ENCODE results near the gene REPIN1. TPM values are rescaled to one million over a fixed set of nuclear protein-coding genes. Genes with fewer than 3 reads are reported as not detected.
"Not testable (repeated sequence)": the region's sequence is repeated elsewhere in the genome, so short reads cannot be mapped to it uniquely, and the experiment has no call there.

The REPIN1 gene
- total RNA-seq, 2 experiments from 2014 or later = 54.7 to 55.1 TPM

GRCh38 chr7:150382123-150382843 is 13.7 kb downstream of the REPIN1 start:
- no peak overlapping the region for H3K27ac Mint-ChIP-seq
- no peak for DNase-seq
- H3K9me3 Mint-ChIP-seq = no peaks in the 10 kb centered on the region
- no peak overlapping the region for H3K4me3 Mint-ChIP-seq
- H3K36me3 Mint-ChIP-seq = no peaks in the 10 kb centered on the region
- peaks cover 24% of the 10 kb centered on the region for H3K4me1 Mint-ChIP-seq
- no peaks in the 10 kb centered on the region for H3K27me3 Mint-ChIP-seq

GRCh38 chr7:150382844-150383225 is 14.2 kb downstream of the REPIN1 start:
- Mint-ChIP-seq H3K9me3 (no peaks in the 10 kb centered on the region), H3K27me3 (no peaks in the 10 kb centered on the region), H3K27ac (no peak overlapping the region), H3K4me1 (peaks cover 19% of the 10 kb centered on the region), H3K4me3 (no peak overlapping the region), H3K36me3 (no peaks in the 10 kb centered on the region)
- DNase-seq = no peak

GRCh38 chr7:150383710-150384397 is 15.2 kb downstream of the REPIN1 start:
- DNase-seq = no peak
- Mint-ChIP-seq H3K36me3 (no peaks in the 10 kb centered on the region), H3K4me3 (no peak overlapping the region), H3K27ac (no peak overlapping the region), H3K4me1 (peaks cover 14% of the 10 kb centered on the region), H3K9me3 (no peaks in the 10 kb centered on the region), H3K27me3 (no peaks in the 10 kb centered on the region)

- Mint-ChIP-seq H3K36me3 (no peaks in the 10 kb centered on the region), H3K4me1 (peaks cover 13% of the 10 kb centered on the region), H3K4me3 (no peak overlapping the region), H3K9me3 (no peaks in the 10 kb centered on the region), H3K27ac (no peak overlapping the region), H3K27me3 (no peaks in the 10 kb centered on the region)
- no peak for DNase-seq
These were observed 16.0 kb downstream of the REPIN1 start for GRCh38 chr7:150384406-150385301.

GRCh38 chr7:150385302-150385723 is 16.7 kb downstream of the REPIN1 start:
- no peaks in the 10 kb centered on the region for H3K27me3 Mint-ChIP-seq
- no peaks in the 10 kb centered on the region for H3K9me3 Mint-ChIP-seq
- no peak overlapping the region for H3K27ac Mint-ChIP-seq
- H3K4me3 Mint-ChIP-seq = no peak overlapping the region
- DNase-seq = no peak
- H3K36me3 Mint-ChIP-seq = no peaks in the 10 kb centered on the region
- peaks cover 6% of the 10 kb centered on the region for H3K4me1 Mint-ChIP-seq

- not testable (repeated sequence) for H3K27me3 Mint-ChIP-seq, H3K9me3 Mint-ChIP-seq, H3K27ac Mint-ChIP-seq, DNase-seq, H3K4me3 Mint-ChIP-seq, H3K4me1 Mint-ChIP-seq, H3K36me3 Mint-ChIP-seq
These were observed 17.3 kb downstream of the REPIN1 start for GRCh38 chr7:150385884-150386283.

GRCh38 chr7:150388306-150388705 is 19.7 kb downstream of the REPIN1 start:
- Mint-ChIP-seq H3K36me3 (no peaks in the 10 kb centered on the region), H3K27ac (no peak overlapping the region), H3K9me3 (no peaks in the 10 kb centered on the region)

GRCh38 chr7:150388709-150389531 is 20.3 kb downstream of the REPIN1 start:
- Mint-ChIP-seq H3K4me3 (no peak overlapping the region), H3K36me3 (no peaks in the 10 kb centered on the region), H3K4me1 (no peaks in the 10 kb centered on the region), H3K9me3 (no peaks in the 10 kb centered on the region), H3K27ac (no peak overlapping the region), H3K27me3 (no peaks in the 10 kb centered on the region)
- no peak for DNase-seq

More at GRCh38 chr7:150388306-150388705, 19.7 kb downstream of the REPIN1 start:
- no peaks in the 10 kb centered on the region for H3K4me1 Mint-ChIP-seq
- no peak for DNase-seq
- H3K4me3 Mint-ChIP-seq = no peak overlapping the region
- no peaks in the 10 kb centered on the region for H3K27me3 Mint-ChIP-seq

GRCh38 chr7:150389532-150389816 is 20.9 kb downstream of the REPIN1 start:
- Mint-ChIP-seq H3K9me3 (no peaks in the 10 kb centered on the region), H3K4me1 (no peaks in the 10 kb centered on the region), H3K27me3 (no peaks in the 10 kb centered on the region), H3K4me3 (no peak overlapping the region), H3K27ac (no peak overlapping the region), H3K36me3 (no peaks in the 10 kb centered on the region)
- no peak for DNase-seq

GRCh38 chr7:150390205-150390604 is 21.6 kb downstream of the REPIN1 start:
- H3K9me3 Mint-ChIP-seq = no peaks in the 10 kb centered on the region
- no peak overlapping the region for H3K4me3 Mint-ChIP-seq
- H3K36me3 Mint-ChIP-seq = no peaks in the 10 kb centered on the region
- no peaks in the 10 kb centered on the region for H3K27me3 Mint-ChIP-seq
- no peaks in the 10 kb centered on the region for H3K4me1 Mint-ChIP-seq
- no peak overlapping the region for H3K27ac Mint-ChIP-seq
- no peak for DNase-seq

- no peak overlapping the region for H3K4me3 Mint-ChIP-seq
- H3K4me1 Mint-ChIP-seq = no peaks in the 10 kb centered on the region
- H3K36me3 Mint-ChIP-seq = no peaks in the 10 kb centered on the region
- no peak for DNase-seq
- no peak overlapping the region for H3K27ac Mint-ChIP-seq
- no peaks in the 10 kb centered on the region for H3K9me3 Mint-ChIP-seq
- no peaks in the 10 kb centered on the region for H3K27me3 Mint-ChIP-seq
These were observed 24.7 kb downstream of the REPIN1 start for GRCh38 chr7:150393325-150393724.

- no peak overlapping the region for H3K4me3 Mint-ChIP-seq
- no peaks in the 10 kb centered on the region for H3K27me3 Mint-ChIP-seq
- H3K4me1 Mint-ChIP-seq = peaks cover 13% of the 10 kb centered on the region
- H3K27ac Mint-ChIP-seq = no peak overlapping the region
- H3K36me3 Mint-ChIP-seq = no peaks in the 10 kb centered on the region
- no peaks in the 10 kb centered on the region for H3K9me3 Mint-ChIP-seq
- DNase-seq = no peak
These were observed 27.8 kb downstream of the REPIN1 start for GRCh38 chr7:150396426-150396825.

- Mint-ChIP-seq H3K27me3 (no peaks in the 10 kb centered on the region), H3K4me3 (no peak overlapping the region), H3K4me1 (peaks cover 17% of the 10 kb centered on the region), H3K27ac (no peak overlapping the region), H3K36me3 (no peaks in the 10 kb centered on the region), H3K9me3 (no peaks in the 10 kb centered on the region)
- DNase-seq = no peak
These were observed 28.2 kb downstream of the REPIN1 start for GRCh38 chr7:150396851-150397260.

GRCh38 chr7:150397346-150398107 is 28.9 kb downstream of the REPIN1 start:
- no peaks in the 10 kb centered on the region for H3K27me3 Mint-ChIP-seq
- no peak overlapping the region for H3K4me3 Mint-ChIP-seq
- H3K27ac Mint-ChIP-seq = no peak overlapping the region
- H3K4me1 Mint-ChIP-seq = peaks cover 21% of the 10 kb centered on the region
- no peaks in the 10 kb centered on the region for H3K9me3 Mint-ChIP-seq
- H3K36me3 Mint-ChIP-seq = no peaks in the 10 kb centered on the region
- DNase-seq = no peak

Data from activated naive CD8-positive, alpha-beta T cell treated with anti-CD3 and anti-CD28 coated beads for 36 hours (primary cell).